HEK293 (cell line): ENCODE measurements around the gene MAGEH1.

Experiments used
- CTCF ChIA-PET: fragments of 350-600 bp; formaldehyde crosslinking; extraction: SDS; loops from one replicate; lab custom pipeline; 2021; ENCODE audit warnings: antibody characterized with exemption; lab: Yijun Ruan, JAX
- POLR2A ChIA-PET: fragments of 300-600 bp; formaldehyde crosslinking; extraction: SDS; loops from one replicate; lab custom pipeline; 2020; ENCODE audit warnings: antibody characterized with exemption, inconsistent platforms; lab: Yijun Ruan, JAX
- H3K27ac ChIP-seq: fragments of 200-500 bp; sonication (Bioruptor generic); 2 replicates; pipeline ENCODE4 v1.5.1; 2014; ENCODE audit warnings: low read depth, low read length, control low read depth, inconsistent platforms; ENCODE audit errors: extremely low read depth
- H3K36me3 ChIP-seq, 2 experiments: fragments of 200-500 bp in 1 of 2; sonication (Bioruptor generic) in 1 of 2; 1 replicate in 1 of 2; 2 replicates in 1 of 2; pipeline ENCODE4 v1.5.1; 2014 to 2017; ENCODE audit warnings: inconsistent platforms in 2 of 2, low read length in 2 of 2; ENCODE audit not compliant: control insufficient read depth in 2 of 2, insufficient read depth in 1 of 2
- H3K4me1 ChIP-seq: fragments of 200-500 bp; sonication (Bioruptor generic); 2 replicates; pipeline ENCODE4 v1.5.1; 2014; ENCODE audit warnings: mild to moderate bottlenecking, low read length, inconsistent platforms; ENCODE audit not compliant: control insufficient read depth, insufficient read depth
- H3K4me3 ChIP-seq: 2 replicates; pipeline ENCODE4 v1.5.1; 2011; ENCODE audit warnings: low read depth, mild to moderate bottlenecking, control low read depth, low read length, moderate library complexity
- H3K9me3 ChIP-seq: fragments of 200-500 bp; sonication (Bioruptor generic); 2 replicates; pipeline ENCODE4 v1.5.1; 2014; ENCODE audit warnings: low read depth, low read length, inconsistent platforms; ENCODE audit not compliant: control insufficient read depth, insufficient read depth
- HOXD13 ChIP-seq: sonication (generic); formaldehyde crosslinking; IDR thresholded peaks from 2 replicates; pipeline ENCODE4 v1.8.0; 2022; ENCODE audit warnings: missing genetic modification reagents, borderline replicate concordance
- KLF7 ChIP-seq: fragments of 450-650 bp; formaldehyde crosslinking; IDR thresholded peaks from 2 replicates; pipeline ENCODE4 v1.5.1; 2016; ENCODE audit warnings: missing biosample characterization, missing genetic modification characterization, borderline replicate concordance
- KLF8 ChIP-seq: fragments of 450-650 bp; formaldehyde crosslinking; IDR thresholded peaks from 2 replicates; pipeline ENCODE4 v1.5.1; 2016; ENCODE audit warnings: missing biosample characterization, missing genetic modification characterization
- KLF9 ChIP-seq: fragments of 450-650 bp; formaldehyde crosslinking; IDR thresholded peaks from 2 replicates; pipeline ENCODE4 v1.5.1; 2016; ENCODE audit warnings: missing biosample characterization, missing genetic modification characterization, low read depth
- PRDM2 ChIP-seq: fragments of 450-650 bp; formaldehyde crosslinking; IDR thresholded peaks from 2 replicates; pipeline ENCODE4 v1.5.1; 2016; ENCODE audit warnings: missing biosample characterization, missing genetic modification characterization, borderline replicate concordance
- SALL2 ChIP-seq: fragments of 450-650 bp; formaldehyde crosslinking; IDR thresholded peaks from 2 replicates; pipeline ENCODE4 v1.5.0; 2017; ENCODE audit warnings: missing biosample characterization, mild to moderate bottlenecking, missing genetic modification characterization, borderline replicate concordance
- SETDB1 ChIP-seq: IDR thresholded peaks from one replicate; pipeline ENCODE4 v1.6.1; 2017; ENCODE audit warnings: mild to moderate bottlenecking, low read length, moderate library complexity, mixed read lengths; ENCODE audit not compliant: insufficient read length
- SP2 ChIP-seq: fragments of 450-650 bp; formaldehyde crosslinking; IDR thresholded peaks from 2 replicates; pipeline ENCODE4 v1.5.1; 2016; ENCODE audit warnings: missing biosample characterization, missing genetic modification characterization
- SP3 ChIP-seq: fragments of 450-650 bp; formaldehyde crosslinking; IDR thresholded peaks from 2 replicates; pipeline ENCODE4 v1.5.1; 2016; ENCODE audit warnings: missing biosample characterization, missing genetic modification characterization
- TSHZ1 ChIP-seq: fragments of 450-650 bp; formaldehyde crosslinking; IDR thresholded peaks from 2 replicates; pipeline ENCODE4 v1.5.1; 2016; ENCODE audit warnings: missing biosample characterization, missing genetic modification characterization, borderline replicate concordance
- ZFHX2 ChIP-seq: fragments of 450-650 bp; formaldehyde crosslinking; conservative IDR thresholded peaks from 2 replicates; pipeline ENCODE4 v1.5.1; 2016; ENCODE audit warnings: missing biosample characterization, missing genetic modification characterization
- ZNF140 ChIP-seq: fragments of 450-650 bp; formaldehyde crosslinking; IDR thresholded peaks from 2 replicates; pipeline ENCODE4 v1.5.1; 2016; ENCODE audit warnings: missing biosample characterization, missing genetic modification characterization
- ZNF16 ChIP-seq: fragments of 450-650 bp; formaldehyde crosslinking; IDR thresholded peaks from 2 replicates; pipeline ENCODE4 v1.5.1; 2016; ENCODE audit warnings: low read depth, missing biosample characterization, missing genetic modification characterization
- ZNF202 ChIP-seq: fragments of 450-650 bp; formaldehyde crosslinking; IDR thresholded peaks from 2 replicates; pipeline ENCODE4 v1.5.1; 2016; ENCODE audit warnings: missing biosample characterization, missing genetic modification characterization, borderline replicate concordance
- ZNF248 ChIP-seq: fragments of 450-650 bp; formaldehyde crosslinking; IDR thresholded peaks from 2 replicates; pipeline ENCODE4 v1.5.1; 2017; ENCODE audit warnings: missing biosample characterization, missing genetic modification characterization
- ZNF266 ChIP-seq: fragments of 450-650 bp; formaldehyde crosslinking; IDR thresholded peaks from 2 replicates; pipeline ENCODE4 v1.5.1; 2016; ENCODE audit warnings: missing biosample characterization, missing genetic modification characterization, low read depth
- ZNF426 ChIP-seq: fragments of 450-650 bp; formaldehyde crosslinking; IDR thresholded peaks from 2 replicates; pipeline ENCODE4 v1.5.1; 2017; ENCODE audit warnings: missing biosample characterization, missing genetic modification characterization, mild to moderate bottlenecking, inconsistent platforms, moderate library complexity
- ZNF449 ChIP-seq: fragments of 450-650 bp; formaldehyde crosslinking; IDR thresholded peaks from 2 replicates; pipeline ENCODE4 v1.5.1; 2017; ENCODE audit warnings: missing biosample characterization, mild to moderate bottlenecking, missing genetic modification characterization, moderate library complexity
- ZNF473 ChIP-seq: fragments of 450-650 bp; formaldehyde crosslinking; IDR thresholded peaks from 2 replicates; pipeline ENCODE4 v1.5.1; 2017; ENCODE audit warnings: missing biosample characterization, missing genetic modification characterization
- ZNF521 ChIP-seq: fragments of 450-650 bp; formaldehyde crosslinking; IDR thresholded peaks from 2 replicates; pipeline ENCODE4 v1.5.1; 2017; ENCODE audit warnings: missing biosample characterization, mild to moderate bottlenecking, missing genetic modification characterization
- ZNF529 ChIP-seq: fragments of 450-650 bp; formaldehyde crosslinking; IDR thresholded peaks from 2 replicates; pipeline ENCODE4 v1.5.1; 2017; ENCODE audit warnings: missing genetic modification characterization, missing biosample characterization; ENCODE audit not compliant: insufficient replicate concordance
- ZNF555 ChIP-seq: fragments of 450-650 bp; formaldehyde crosslinking; conservative IDR thresholded peaks from 2 replicates; pipeline ENCODE4 v1.5.1; 2017; ENCODE audit warnings: missing biosample characterization, mild to moderate bottlenecking, missing genetic modification characterization, inconsistent platforms
- ZNF654 ChIP-seq: fragments of 450-650 bp; formaldehyde crosslinking; IDR thresholded peaks from 2 replicates; pipeline ENCODE4 v1.5.1; 2016; ENCODE audit warnings: low read depth, missing biosample characterization, missing genetic modification characterization
- ZNF664 ChIP-seq: fragments of 450-650 bp; formaldehyde crosslinking; IDR thresholded peaks from 2 replicates; pipeline ENCODE4 v1.5.1; 2016; ENCODE audit warnings: missing biosample characterization, missing genetic modification characterization
- ZSCAN30 ChIP-seq: fragments of 450-650 bp; IDR thresholded peaks from 2 replicates; pipeline ENCODE4 v1.5.1; 2018; ENCODE audit warnings: missing biosample characterization, mild to moderate bottlenecking, missing genetic modification characterization, moderate library complexity

The MAGEH1 gene

GRCh38 chrX:55451990-55452832, at the start of gene MAGEH1:
TSS of gene MAGEH1 (plus strand) at chrX:55452127. CDS start at chrX:55452375, 248 bp downstream.
- Histone ChIP-seq H3K36me3 (no peaks in the 10 kb centered on the region), H3K4me1 (no peaks in the 10 kb centered on the region), H3K27ac (no peak within 1 kb of the TSS), H3K9me3 (no peaks in the 10 kb centered on the region), H3K4me3 (peak within 1 kb of the TSS; percentile 36)
- ChIA-PET CTCF (interaction anchor here (0.5 to 0.7 kb wide), 3 partner anchors 85 to 1441 kb away, joined by 3 to 4 read pairs (median 3); no protein-coding TSS in a partner anchor), POLR2A (interaction anchor here (0.7 kb wide), 1 partner anchor 37 kb away, joined by 3 read pairs; no protein-coding TSS in a partner anchor)
- no peak for TF ChIP-seq ZNF555 (tag by site-specific recombination)
- no peak for TF ChIP-seq ZNF664 (tag by site-specific recombination)
- TF ChIP-seq ZNF654 (tag by site-specific recombination): no peak
- TF ChIP-seq SETDB1: peak; percentile 38
- TF ChIP-seq ZSCAN30 (tag by site-specific recombination): no peak
- TF ChIP-seq KLF7 (tag by site-specific recombination): no peak
- no peak for TF ChIP-seq KLF9
- no peak for TF ChIP-seq ZNF521 (tag by site-specific recombination)
- TF ChIP-seq KLF8 (tag by site-specific recombination): no peak
- no peak for TF ChIP-seq ZNF16 (tag by site-specific recombination)
- peak; percentile 20; the same call in 1 of the 2 replicates for TF ChIP-seq SP3 (tag by site-specific recombination)
- TF ChIP-seq ZNF202 (tag by site-specific recombination): no peak
- TF ChIP-seq SALL2 (tag by site-specific recombination): no peak
- no peak for TF ChIP-seq ZNF473 (tag by site-specific recombination)
- no peak for TF ChIP-seq PRDM2 (tag by site-specific recombination)
- no peak for TF ChIP-seq ZNF529 (tag by site-specific recombination)
- TF ChIP-seq ZFHX2: no peak
- TF ChIP-seq ZNF140 (tag by site-specific recombination): no peak
- TF ChIP-seq ZNF449 (tag by site-specific recombination): no peak
- no peak for TF ChIP-seq ZNF266
- TF ChIP-seq SP2: peak; percentile 71
- TF ChIP-seq ZNF248 (tag by site-specific recombination): no peak
- TF ChIP-seq HOXD13 (CRISPR knock-in tag): no peak
- no peak for TF ChIP-seq ZNF426 (tag by site-specific recombination)
- no peak for TF ChIP-seq TSHZ1 (tag by site-specific recombination)
